Activated CD4-positive, alpha-beta T cell treated with anti-CD3 and anti-CD28 coated beads, Interleukin-2, amount 50 U/mL, for 16 hours (primary cell): ENCODE results near the gene ZC3H10.
A peak's percentile ranks its signal among the peaks of the same experiment; 100 is the strongest.
"Not testable (repeated sequence)": the region's sequence is repeated elsewhere in the genome, so short reads cannot be mapped to it uniquely, and the experiment has no call there.

ENCODE experiments used
- DNase-seq: peaks from one replicate; pipeline ENCODE4 v3.0.0-alpha.2; 2020

ZC3H10 gene, protein sequence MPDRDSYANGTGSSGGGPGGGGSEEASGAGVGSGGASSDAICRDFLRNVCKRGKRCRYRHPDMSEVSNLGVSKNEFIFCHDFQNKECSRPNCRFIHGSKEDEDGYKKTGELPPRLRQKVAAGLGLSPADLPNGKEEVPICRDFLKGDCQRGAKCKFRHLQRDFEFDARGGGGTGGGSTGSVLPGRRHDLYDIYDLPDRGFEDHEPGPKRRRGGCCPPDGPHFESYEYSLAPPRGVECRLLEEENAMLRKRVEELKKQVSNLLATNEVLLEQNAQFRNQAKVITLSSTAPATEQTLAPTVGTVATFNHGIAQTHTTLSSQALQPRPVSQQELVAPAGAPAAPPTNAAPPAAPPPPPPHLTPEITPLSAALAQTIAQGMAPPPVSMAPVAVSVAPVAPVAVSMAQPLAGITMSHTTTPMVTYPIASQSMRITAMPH

DNA sequence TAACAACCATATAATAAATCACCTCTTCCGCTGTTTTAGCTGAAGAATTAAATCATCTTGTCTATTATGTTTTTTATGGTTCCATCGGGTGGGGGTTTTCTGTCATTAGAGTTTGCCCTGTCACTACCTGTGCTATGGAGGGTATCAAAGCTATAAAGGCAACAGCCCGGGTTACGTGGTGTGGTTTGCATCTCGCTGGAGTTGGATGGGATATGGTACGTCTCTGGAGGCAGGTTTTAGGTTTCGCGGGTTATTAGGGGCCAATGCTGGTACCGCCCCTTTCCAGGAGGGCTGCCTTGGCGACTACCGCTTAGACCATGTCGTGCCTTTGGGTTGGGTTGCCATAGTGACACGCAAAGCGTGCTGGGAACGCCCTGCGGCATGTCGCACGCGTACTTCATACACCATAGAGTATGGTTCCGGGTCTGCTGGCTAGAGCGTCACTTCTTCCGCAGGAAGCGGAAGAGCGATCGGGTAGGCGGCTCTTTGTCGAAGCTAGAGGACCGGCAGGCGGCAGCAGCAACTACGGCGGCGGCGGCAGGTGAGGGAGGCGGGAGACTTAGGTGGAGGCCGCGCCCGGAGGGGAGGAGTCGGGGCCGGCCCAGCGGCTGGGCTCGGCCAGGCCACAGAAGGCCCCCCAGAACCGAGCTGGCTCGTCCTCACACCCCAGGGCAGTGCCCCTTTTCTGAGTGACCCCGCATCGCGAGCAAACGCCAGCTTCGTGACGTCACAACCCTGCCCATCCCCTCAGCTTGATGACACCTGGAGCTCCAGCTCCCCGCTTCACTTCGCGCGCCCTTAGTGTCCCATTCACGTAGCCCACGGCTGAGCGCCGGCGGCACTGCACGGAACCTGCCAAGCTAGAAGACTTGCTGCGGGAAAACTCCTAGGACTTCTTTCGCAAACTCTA lies at the start of gene ZC3H10:
ZC3H10 (plus strand) TSS at position 489 of the 910 bp plus-strand sequence. CDS start 2,297 bp downstream, outside the sequence.
- DNase-seq, result peak; percentile 100

DNA sequence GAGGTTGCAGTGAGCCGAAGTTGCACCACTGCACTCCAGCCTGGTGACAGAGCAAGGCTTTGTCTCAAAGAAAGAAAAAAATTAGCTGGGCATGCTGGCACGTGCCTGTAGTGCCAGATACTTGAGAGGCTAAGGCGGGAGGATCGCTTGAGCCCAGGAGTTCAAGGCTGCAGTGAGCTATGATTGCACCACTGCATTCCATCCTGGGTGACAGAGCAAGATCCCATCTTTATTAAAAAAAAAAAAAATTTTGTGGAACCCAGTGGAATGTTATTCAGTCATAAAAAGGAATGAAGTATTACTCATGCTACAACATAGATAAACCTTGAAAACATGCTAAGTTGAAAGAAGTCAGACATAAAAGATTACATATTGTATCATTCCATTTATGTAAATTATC lies 46.4 kb upstream of the ZC3H10 start:
- no peak for DNase-seq

GRCh38 chr12:56074396-56074795 lies 43.7 kb upstream of the ZC3H10 start:
- no peak for DNase-seq

GRCh38 chr12:56077966-56078365 lies 40.1 kb upstream of the ZC3H10 start:
- not testable (repeated sequence) for DNase-seq

DNA sequence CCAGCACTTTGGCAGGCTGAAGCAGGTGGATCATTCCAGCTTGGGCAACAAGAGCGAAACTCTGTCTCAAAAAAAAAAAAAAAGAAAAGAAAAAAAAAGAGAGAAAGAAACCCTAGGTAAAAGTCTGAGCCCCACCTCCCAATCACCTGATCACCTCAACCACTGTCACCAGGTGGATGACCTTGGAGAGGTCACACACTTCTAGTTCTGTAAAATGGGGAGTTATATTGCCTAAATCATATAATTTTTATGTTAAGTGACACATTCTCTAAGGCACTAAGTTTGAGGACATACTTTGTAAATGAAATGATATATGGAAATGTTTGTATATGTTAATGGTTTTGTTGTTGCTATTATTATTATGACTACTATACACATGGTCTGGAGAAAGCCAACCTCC lies 39.6 kb upstream of the ZC3H10 start:
- no peak for DNase-seq

DNA sequence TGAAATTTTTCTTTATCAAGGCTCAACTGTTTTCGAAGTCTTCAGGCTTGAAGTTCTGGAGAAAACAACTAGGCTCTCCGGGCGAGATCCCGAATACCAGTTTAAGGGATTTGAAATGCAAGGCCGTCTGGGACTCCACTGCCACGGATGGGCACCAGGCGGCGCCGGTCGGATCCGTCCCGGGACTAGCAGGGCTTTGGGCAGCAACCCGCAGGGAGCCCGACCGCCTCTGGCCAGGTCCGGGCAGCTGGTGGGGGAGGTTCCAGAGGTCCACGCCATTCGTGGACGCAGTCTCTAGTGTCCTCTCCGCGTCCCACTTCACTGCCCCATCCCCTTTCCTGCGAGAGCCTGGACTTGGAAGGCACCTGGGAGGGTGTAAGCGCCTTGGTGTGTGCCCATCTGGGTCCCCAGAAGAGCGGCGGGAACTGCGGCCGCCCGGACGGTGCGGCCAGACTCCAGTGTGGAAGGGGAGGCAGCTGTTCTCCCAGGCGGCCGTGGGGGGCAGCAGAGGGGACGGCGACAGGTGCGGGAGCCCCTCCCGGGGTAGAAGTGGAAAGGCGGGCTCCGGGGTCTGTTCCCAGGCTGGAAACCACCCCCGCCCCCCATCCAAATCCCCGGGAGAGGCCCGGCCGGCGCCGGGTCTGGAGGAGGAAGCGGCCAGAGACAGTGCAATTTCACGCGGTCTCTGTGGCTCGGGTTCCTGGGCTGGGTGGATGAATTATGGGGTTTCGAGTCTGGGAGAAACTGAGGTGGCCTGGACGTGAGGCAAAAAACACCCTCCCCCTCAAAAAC lies 38.9 kb upstream of the ZC3H10 start:
- DNase-seq, result peak; percentile 35

- DNase-seq, result peak; percentile 65
Observed at GRCh38 chr12:56079723-56080555, 38.1 kb upstream of the ZC3H10 start, which contains the start of gene ERBB3. ERBB3 (plus strand) TSS chr12:56080165; CDS start chr12:56080301, 136 bp downstream.

DNA sequence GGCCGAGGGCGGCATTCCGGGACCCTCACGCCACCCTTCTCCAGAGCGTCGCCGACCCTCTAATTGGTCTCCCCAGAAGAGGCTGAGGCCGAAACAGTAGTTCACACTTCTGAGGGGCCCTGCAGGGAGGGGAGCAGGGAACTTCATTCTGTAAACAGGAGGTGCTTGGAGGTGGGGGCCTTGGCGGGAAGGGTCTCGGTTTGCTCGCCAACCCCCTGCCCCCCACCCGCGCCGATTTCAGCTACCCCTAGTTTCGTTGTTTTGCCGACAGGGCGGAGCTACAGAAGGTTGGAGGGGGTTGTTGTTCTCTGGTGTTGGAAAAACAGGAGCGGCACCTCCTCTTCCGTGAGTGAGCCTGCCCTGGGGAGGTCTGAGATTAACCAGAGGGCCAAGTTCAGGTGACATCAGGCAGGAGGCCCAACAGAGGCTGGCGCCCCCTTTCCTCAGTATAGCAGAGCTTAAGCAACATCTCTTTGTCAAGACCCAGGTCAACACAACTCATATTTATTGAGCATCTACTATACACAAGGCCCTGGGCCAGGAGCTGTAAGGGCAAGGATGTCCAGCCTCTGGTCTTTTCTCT lies 37.4 kb upstream of the ZC3H10 start:
- DNase-seq, result no peak

GRCh38 chr12:56081393-56082347 lies 36.4 kb upstream of the ZC3H10 start:
- DNase-seq, result no peak

DNA sequence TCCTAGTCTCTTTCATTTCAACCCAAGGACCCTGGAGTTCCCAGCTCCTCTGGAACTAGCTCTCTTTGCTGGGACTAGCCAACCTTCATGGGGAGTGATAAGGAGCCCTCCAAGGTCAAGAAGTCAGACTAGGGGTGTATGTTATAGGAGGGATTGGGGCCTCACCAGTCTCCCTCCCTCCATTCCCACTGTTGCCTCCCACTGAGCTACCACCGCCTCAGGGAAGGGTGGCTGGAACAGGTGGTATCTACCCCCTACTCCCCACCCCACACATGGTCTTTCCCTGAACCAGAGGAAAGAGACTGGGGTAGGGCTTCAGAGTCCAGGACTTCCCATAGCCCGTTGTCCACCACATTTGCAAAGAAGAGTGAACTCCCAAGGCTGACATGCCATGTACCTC lies 35.7 kb upstream of the ZC3H10 start:
- DNase-seq, result no peak

GRCh38 chr12:56082967-56083366 lies 35.1 kb upstream of the ZC3H10 start:
- no peak for DNase-seq

GRCh38 chr12:56084958-56085543 lies 33.0 kb upstream of the ZC3H10 start:
- peak; percentile 44 for DNase-seq

GRCh38 chr12:56086096-56086495 lies 32.0 kb upstream of the ZC3H10 start:
- no peak for DNase-seq

GRCh38 chr12:56086608-56087007 lies 31.5 kb upstream of the ZC3H10 start:
- DNase-seq, result no peak

DNA sequence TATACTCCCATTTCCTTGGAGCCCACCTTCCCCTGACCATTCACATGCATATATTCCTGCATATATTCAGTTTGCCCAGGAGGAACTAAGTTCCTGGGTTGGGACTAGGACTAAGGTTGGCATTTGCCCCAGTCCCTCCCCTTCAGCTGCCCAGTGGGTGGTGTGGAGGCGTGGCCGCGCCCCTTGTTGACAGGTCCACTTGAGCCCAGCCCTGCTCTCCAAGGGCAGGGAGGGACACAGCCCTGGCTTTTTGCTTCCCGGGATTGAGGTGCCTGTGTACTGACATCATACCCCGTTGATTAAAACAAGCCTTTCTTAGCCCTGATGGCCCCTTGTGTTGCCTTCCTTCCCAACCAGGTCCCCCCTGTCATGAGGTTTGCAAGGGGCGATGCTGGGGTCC lies 30.8 kb upstream of the ZC3H10 start:
- DNase-seq, result no peak

GRCh38 chr12:56097738-56098137 lies 20.3 kb upstream of the ZC3H10 start:
- DNase-seq, result no peak

- no peak for DNase-seq
Observed at GRCh38 chr12:56098592-56098991, 19.5 kb upstream of the ZC3H10 start.

DNA sequence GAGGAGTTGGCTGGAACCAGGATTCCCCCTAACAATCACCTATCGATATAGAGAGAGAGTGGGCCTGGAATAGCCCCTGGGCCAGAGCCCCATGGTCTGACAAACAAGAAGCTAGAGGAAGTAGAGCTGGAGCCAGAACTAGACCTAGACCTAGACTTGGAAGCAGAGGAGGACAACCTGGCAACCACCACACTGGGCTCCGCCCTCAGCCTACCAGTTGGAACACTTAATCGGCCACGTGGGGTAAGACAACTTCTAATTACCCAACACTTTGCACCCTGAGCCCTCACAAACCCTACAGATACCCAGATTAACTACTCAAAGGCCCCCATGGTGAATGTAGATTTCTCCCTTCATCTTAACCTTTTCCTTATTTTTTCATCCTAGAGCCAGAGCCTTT lies 18.3 kb upstream of the ZC3H10 start:
- DNase-seq, result no peak

DNA sequence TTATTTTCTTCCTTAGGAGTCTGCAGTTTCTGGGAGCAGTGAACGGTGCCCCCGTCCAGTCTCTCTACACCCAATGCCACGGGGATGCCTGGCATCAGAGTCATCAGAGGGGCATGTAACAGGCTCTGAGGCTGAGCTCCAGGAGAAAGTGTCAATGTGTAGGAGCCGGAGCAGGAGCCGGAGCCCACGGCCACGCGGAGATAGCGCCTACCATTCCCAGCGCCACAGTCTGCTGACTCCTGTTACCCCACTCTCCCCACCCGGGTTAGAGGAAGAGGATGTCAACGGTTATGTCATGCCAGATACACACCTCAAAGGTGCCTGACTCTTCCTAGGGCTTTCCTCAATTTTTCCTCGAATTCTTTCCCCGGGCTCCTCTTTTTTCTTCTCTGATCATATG lies 17.0 kb upstream of the ZC3H10 start:
- no peak for DNase-seq

DNA sequence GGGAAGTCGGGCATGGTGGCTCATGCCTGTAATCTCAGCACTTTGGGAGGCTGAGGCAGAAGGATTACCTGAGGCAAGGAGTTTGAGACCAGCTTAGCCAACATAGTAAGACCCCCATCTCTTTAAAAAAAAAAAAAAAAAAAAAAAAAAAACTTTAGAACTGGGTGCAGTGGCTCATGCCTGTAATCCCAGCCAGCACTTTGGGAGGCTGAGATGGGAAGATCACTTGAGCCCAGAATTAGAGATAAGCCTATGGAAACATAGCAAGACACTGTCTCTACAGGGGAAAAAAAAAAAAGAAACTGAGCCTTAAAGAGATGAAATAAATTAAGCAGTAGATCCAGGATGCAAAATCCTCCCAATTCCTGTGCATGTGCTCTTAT lies 15.4 kb upstream of the ZC3H10 start:
- DNase-seq, result no peak
